ENCODE results near the gene FBXO44.

- TF ChIP-seq POLR2AphosphoS5 (IDR thresholded peaks at IDR 0.05; ENCODE audit: low read depth) (no peak), CTCF (IDR thresholded peaks at IDR 0.05; ENCODE audit: insufficient read depth, low read length) (no peak), GABPA (IDR thresholded peaks at IDR 0.05; ENCODE audit: low read depth) (no peak), REST (IDR thresholded peaks at IDR 0.05; ENCODE audit: insufficient replicate concordance, low read depth) (no peak)
These were observed 57.6 kb downstream of the FBXO44 start for GRCh38 chr1:11712285-11712684.

Measured in HL-60 (cell line).